ENCODE measurements around the gene ZFR2.

Gene ZFR2

DNA sequence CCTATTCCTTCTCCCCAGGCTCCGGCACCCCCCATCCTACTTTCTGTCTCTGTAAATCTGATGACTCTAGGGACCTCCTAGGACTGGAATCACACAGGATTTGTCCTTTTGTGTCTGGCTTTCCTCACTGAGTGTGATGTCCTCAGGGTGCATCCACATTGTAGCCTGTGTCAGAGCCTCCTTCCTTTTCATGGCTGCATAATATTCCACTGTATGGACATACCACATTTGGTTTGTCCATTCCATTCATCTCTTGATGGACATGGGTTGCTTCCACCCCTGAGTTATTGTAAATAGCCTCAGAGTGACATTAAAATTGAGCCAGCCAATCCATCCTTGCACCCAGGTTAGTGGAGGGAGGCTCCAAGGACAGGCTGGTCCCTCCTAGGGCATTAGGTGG, 41.3 kb upstream of the ZFR2 start:
- no peak overlapping the region for H3K4me3 ChIP-seq (ENCODE audit: low read depth in 1 of 2, low read length in 2 of 2)
- no peak for DNase-seq
- ATAC-seq (ENCODE audit: insufficient read depth, low read depth) = no peak
- H2AFZ ChIP-seq (ENCODE audit: low read depth, low read length) = no peak overlapping the region
- H3K4me1 ChIP-seq (ENCODE audit: insufficient read depth, low read length) = no peaks in the 10 kb centered on the region
- no peak overlapping the region for H3K27ac ChIP-seq (ENCODE audit: low read length)
- no peaks in the 10 kb centered on the region for H4K20me1 ChIP-seq (ENCODE audit: insufficient read depth, low read length)
- no peak overlapping the region for H3K4me2 ChIP-seq (ENCODE audit: insufficient read depth, low read length)
- no peaks in the 10 kb centered on the region for H3K27me3 ChIP-seq (ENCODE audit: insufficient read depth, low read length, poor library complexity)
- H3K36me3 ChIP-seq (ENCODE audit: insufficient read depth, low read length) = no peaks in the 10 kb centered on the region
- peaks cover 2% of the 10 kb centered on the region for H3K9me3 ChIP-seq (ENCODE audit: insufficient read depth, low read length, severe bottlenecking)
- H3K9ac ChIP-seq (ENCODE audit: low read depth, low read length) = no peak overlapping the region
- no peak for TF ChIP-seq EZH2 (IDR thresholded peaks at IDR 0.05; ENCODE audit: borderline replicate concordance, low read depth, low read length, severe bottlenecking)
- no peaks in the 10 kb centered on the region for H3K79me2 ChIP-seq (ENCODE audit: insufficient read depth, low read length)

DNA sequence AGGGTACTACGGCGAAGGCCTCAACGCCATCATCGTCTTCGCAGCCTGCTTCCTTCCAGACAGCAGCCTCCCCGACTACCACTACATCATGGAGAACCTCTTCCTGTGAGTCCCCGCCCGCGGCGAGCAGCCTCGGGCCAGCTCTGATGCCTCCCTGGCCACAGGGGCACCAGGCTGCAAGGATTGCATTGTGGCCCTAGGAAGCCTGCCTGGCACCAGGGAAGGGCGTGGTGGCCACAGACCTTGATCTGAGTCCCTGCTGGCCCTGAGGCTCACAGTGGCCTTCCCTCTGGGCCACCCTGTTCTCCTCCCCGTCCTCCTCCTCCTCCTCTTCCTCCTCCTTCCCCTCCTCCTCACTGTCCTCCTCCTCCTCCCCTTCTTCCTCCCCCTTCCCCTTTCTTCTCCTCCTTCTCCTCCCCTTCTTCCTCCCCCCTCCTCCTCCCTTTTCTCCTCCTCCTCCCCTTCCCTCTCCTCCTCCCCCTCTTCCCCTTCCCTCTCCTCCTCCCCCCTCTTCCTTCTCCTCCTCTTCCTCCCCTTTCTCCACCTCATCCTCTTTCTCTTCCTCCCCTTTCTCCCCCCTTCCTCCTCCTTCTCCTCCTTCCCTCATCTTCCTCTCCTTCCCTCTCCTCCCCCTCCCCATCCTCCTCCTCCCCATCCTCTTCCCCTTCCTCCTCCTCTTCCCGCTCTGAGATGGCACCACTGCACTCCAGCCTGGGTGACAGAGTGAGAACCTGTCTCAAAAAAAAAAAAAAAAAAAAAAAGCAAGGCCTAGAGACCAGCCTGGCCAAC, 39.6 kb upstream of the ZFR2 start:
- no peak for TF ChIP-seq EZH2 (IDR thresholded peaks at IDR 0.05; ENCODE audit: borderline replicate concordance, low read depth, low read length, severe bottlenecking)
- TF ChIP-seq, protein P1, sequence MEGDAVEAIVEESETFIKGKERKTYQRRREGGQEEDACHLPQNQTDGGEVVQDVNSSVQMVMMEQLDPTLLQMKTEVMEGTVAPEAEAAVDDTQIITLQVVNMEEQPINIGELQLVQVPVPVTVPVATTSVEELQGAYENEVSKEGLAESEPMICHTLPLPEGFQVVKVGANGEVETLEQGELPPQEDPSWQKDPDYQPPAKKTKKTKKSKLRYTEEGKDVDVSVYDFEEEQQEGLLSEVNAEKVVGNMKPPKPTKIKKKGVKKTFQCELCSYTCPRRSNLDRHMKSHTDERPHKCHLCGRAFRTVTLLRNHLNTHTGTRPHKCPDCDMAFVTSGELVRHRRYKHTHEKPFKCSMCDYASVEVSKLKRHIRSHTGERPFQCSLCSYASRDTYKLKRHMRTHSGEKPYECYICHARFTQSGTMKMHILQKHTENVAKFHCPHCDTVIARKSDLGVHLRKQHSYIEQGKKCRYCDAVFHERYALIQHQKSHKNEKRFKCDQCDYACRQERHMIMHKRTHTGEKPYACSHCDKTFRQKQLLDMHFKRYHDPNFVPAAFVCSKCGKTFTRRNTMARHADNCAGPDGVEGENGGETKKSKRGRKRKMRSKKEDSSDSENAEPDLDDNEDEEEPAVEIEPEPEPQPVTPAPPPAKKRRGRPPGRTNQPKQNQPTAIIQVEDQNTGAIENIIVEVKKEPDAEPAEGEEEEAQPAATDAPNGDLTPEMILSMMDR (IDR thresholded peaks at IDR 0.05; ENCODE audit: borderline replicate concordance, extremely low read depth, low read length, poor library complexity, severe bottlenecking) = no peak
- no peaks in the 10 kb centered on the region for H3K79me2 ChIP-seq (ENCODE audit: insufficient read depth, low read length)
- no peak overlapping the region for H3K4me2 ChIP-seq (ENCODE audit: insufficient read depth, low read length)
- H3K9ac ChIP-seq (ENCODE audit: low read depth, low read length) = no peak overlapping the region
- ATAC-seq (ENCODE audit: insufficient read depth, low read depth) (no peak), DNase-seq (no peak)
- H4K20me1 ChIP-seq (ENCODE audit: insufficient read depth, low read length) = no peaks in the 10 kb centered on the region
- no peak overlapping the region for H3K4me3 ChIP-seq (ENCODE audit: low read depth in 1 of 2, low read length in 2 of 2)
- peaks cover 2% of the 10 kb centered on the region for H3K9me3 ChIP-seq (ENCODE audit: insufficient read depth, low read length, severe bottlenecking)
- no peaks in the 10 kb centered on the region for H3K27me3 ChIP-seq (ENCODE audit: insufficient read depth, low read length, poor library complexity)
- no peaks in the 10 kb centered on the region for H3K4me1 ChIP-seq (ENCODE audit: insufficient read depth, low read length)
- H3K36me3 ChIP-seq (ENCODE audit: insufficient read depth, low read length) = no peaks in the 10 kb centered on the region
- H2AFZ ChIP-seq (ENCODE audit: low read depth, low read length) = no peak overlapping the region
- no peak overlapping the region for H3K27ac ChIP-seq (ENCODE audit: low read length)

DNA sequence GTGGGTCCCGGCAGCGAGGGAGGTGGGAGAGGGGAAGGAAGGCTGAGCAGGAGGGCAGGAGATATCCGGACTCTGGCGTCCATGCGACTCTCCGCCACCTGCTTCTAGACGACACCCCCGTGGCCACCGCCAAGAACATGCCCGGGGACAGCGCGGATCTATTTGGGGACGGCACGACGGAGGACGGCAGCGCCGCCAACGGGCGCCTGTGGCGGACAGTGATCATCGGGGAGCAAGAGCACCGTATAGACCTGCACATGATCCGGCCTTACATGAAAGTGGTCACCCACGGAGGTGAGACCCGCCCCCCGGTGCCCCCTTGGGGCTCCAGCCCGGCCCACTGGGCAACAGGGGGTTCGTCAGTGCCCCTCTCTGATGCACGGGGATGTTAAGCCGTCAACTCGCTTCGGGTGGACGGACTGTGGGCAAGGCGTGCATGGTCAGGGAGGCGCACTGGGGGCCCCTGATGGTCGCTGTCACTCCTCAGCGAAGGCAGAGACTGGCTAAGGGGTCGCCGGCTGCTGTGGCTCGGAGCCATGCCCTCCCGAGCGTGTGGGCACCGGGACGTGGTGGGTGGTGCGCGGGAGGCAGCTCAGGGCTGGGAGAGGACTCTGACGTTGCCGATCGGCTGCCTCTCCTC, 38.9 kb upstream of the ZFR2 start:
- Histone ChIP-seq H3K79me2 (ENCODE audit: insufficient read depth, low read length) (no peaks in the 10 kb centered on the region), H3K9me3 (ENCODE audit: insufficient read depth, low read length, severe bottlenecking) (peaks cover 2% of the 10 kb centered on the region), H2AFZ (ENCODE audit: low read depth, low read length) (no peak overlapping the region), H3K9ac (ENCODE audit: low read depth, low read length) (no peak overlapping the region), H3K4me2 (ENCODE audit: insufficient read depth, low read length) (no peak overlapping the region), H3K27ac (ENCODE audit: low read length) (no peak overlapping the region), H4K20me1 (ENCODE audit: insufficient read depth, low read length) (no peaks in the 10 kb centered on the region), H3K4me1 (ENCODE audit: insufficient read depth, low read length) (no peaks in the 10 kb centered on the region), H3K36me3 (ENCODE audit: insufficient read depth, low read length) (no peaks in the 10 kb centered on the region), H3K27me3 (ENCODE audit: insufficient read depth, low read length, poor library complexity) (no peaks in the 10 kb centered on the region), H3K4me3 (ENCODE audit: low read depth in 1 of 2, low read length in 2 of 2) (no peak overlapping the region)
- no peak for DNase-seq
- TF ChIP-seq, protein P1 (IDR thresholded peaks at IDR 0.05; ENCODE audit: borderline replicate concordance, extremely low read depth, low read length, poor library complexity, severe bottlenecking) = no peak
- ATAC-seq (ENCODE audit: insufficient read depth, low read depth) = no peak

DNA sequence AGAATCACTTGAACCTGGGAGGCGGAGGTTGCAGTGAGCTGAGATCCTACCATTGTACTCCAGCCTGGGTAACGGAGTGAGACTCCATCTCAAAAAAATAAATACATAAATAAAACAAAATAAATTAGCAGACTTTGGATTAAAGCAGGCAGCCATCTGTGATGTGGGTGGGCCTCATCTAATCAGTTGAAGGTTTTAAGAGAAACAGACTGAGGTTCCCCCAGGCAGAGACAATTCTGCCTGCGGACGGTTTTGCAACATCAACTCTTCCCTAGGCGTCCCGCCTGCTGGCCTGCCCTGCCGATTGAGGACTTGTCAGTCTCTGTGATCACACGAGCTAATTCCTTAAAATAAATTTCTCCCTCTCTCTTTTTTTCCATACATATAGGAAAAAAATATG, 35.4 kb upstream of the ZFR2 start:
- H3K79me2 ChIP-seq (ENCODE audit: insufficient read depth, low read length) = no peaks in the 10 kb centered on the region
- no peaks in the 10 kb centered on the region for H3K4me1 ChIP-seq (ENCODE audit: insufficient read depth, low read length)
- no peaks in the 10 kb centered on the region for H3K36me3 ChIP-seq (ENCODE audit: insufficient read depth, low read length)
- H3K27ac ChIP-seq (ENCODE audit: low read length) = no peak overlapping the region
- TF ChIP-seq, protein P1 (IDR thresholded peaks at IDR 0.05; ENCODE audit: borderline replicate concordance, extremely low read depth, low read length, poor library complexity, severe bottlenecking) = no peak
- TF ChIP-seq EZH2 (IDR thresholded peaks at IDR 0.05; ENCODE audit: borderline replicate concordance, low read depth, low read length, severe bottlenecking) = no peak
- no peak overlapping the region for H3K9ac ChIP-seq (ENCODE audit: low read depth, low read length)
- no peak overlapping the region for H3K4me2 ChIP-seq (ENCODE audit: insufficient read depth, low read length)
- H3K9me3 ChIP-seq (ENCODE audit: insufficient read depth, low read length, severe bottlenecking) = no peaks in the 10 kb centered on the region
- ATAC-seq (ENCODE audit: insufficient read depth, low read depth) = no peak
- no peaks in the 10 kb centered on the region for H3K27me3 ChIP-seq (ENCODE audit: insufficient read depth, low read length, poor library complexity)
- no peaks in the 10 kb centered on the region for H4K20me1 ChIP-seq (ENCODE audit: insufficient read depth, low read length)
- H3K4me3 ChIP-seq (ENCODE audit: low read depth in 1 of 2, low read length in 2 of 2) = no peak overlapping the region
- DNase-seq = no peak
- H2AFZ ChIP-seq (ENCODE audit: low read depth, low read length) = no peak overlapping the region

All from DND-41 (cell line).